ENCODE data around the gene HMG20A.

Gene HMG20A

DNA sequence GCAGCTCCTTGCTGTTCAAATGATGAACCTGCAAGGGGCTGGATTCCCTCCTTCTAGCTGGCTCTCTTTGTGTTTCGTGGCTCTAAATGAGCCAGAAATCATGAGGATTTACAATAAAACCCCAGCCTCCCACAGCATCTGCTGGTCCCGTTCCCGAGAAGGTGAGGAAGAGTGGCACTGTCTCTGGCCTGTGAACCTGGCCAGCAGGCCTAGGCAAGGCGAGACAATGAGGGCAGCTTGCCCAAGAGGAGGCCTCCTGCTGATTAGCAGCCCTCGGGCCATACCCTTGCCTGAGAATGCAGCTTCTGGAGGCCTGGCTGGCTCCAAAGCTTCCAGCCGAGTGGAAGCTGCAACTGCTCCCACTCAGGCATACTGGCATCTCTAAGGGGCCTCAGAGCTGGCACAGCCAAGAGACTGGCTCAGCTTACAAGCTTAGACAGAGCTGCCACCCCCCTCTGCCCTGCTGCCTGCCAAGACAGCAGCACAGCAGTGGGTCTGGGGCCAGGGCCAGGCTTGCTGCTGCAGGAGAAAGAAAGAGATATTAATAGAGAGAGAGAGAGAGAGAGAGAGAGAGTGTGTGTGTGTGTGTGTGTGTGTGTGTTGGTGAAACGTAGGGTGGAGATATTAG is 76.5 kb downstream of the HMG20A start:
- DNase-seq (ENCODE audit: low read depth in 2 of 3, low spot score in 1 of 3): no peak

GRCh38 chr15:77497942-77498361 is 77.3 kb downstream of the HMG20A start:
- no peak for DNase-seq (ENCODE audit: low read depth in 2 of 3, low spot score in 1 of 3)

- no peak for DNase-seq (ENCODE audit: low read depth in 2 of 3, low spot score in 1 of 3)
Measured at GRCh38 chr15:77499087-77499760, 78.5 kb downstream of the HMG20A start.

- no peak for DNase-seq (ENCODE audit: low read depth in 2 of 3, low spot score in 1 of 3)
Measured at GRCh38 chr15:77500989-77501388, 80.3 kb downstream of the HMG20A start.

GRCh38 chr15:77502379-77503095 is 81.8 kb downstream of the HMG20A start:
- no peak for DNase-seq (ENCODE audit: low read depth in 2 of 3, low spot score in 1 of 3)

DNA sequence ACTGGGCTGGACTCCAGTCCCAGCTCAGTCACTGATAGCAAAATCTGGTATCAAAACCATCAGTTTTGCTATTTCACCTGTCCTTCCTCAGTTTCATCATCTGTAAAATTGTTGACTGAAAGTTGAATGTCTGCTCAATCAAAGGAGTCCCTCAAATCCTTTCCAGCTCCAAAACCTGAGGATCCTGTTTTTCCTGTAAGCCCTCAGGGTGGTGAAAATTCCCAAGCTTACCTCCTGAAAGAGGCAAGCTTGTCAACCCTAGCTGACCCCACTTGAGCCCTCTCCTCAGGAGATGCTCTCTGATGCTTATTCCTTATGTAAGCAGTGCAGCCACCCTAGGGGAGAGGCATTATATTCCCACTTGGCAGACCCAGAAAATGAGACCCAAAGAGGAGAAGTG is 82.6 kb downstream of the HMG20A start:
- DNase-seq (ENCODE audit: low read depth in 2 of 3, low spot score in 1 of 3): no peak

DNA sequence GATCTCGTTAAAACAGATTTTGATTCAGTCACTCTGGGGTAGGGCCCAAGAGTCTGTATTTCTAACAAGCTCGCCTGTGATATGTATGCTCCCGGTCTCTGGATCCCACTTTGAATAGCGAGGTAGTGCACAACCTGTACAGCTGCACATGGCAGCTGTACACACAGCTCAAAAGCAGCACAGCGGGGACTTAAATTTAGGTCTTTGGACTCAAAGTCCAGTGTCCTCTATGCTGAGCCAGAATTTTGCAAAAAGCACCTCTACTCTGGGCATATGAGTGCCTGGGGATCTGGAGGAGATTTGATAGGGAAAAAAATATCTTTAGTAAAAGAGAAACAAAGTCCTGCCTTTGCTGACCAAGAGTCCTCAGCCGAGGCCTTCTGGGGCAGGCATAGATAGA is 83.1 kb downstream of the HMG20A start:
- DNase-seq (ENCODE audit: low read depth in 2 of 3, low spot score in 1 of 3): no peak

- no peak for DNase-seq (ENCODE audit: low read depth in 2 of 3, low spot score in 1 of 3)
Measured at GRCh38 chr15:77504306-77504705, 83.6 kb downstream of the HMG20A start.

DNA sequence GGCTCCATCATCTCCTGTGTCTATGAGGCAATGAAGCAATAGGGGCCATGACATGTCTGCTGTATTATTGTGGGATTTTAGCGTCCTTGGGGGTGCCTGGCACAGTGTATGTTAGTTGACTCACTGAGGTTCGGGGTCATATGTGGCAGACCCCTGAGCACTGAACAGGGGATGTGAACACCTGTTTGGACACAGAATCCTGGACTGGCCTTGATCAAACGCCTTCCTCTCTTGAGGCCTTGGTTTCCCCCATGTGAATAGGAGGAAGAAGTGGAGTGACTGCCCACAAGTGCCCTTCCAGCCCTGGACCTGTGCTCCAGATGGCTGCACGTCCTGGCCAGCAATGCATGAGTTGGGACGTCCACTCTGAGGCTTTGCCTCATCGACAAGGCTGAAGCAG is 84.2 kb downstream of the HMG20A start:
- no peak for DNase-seq (ENCODE audit: low read depth in 2 of 3, low spot score in 1 of 3)

DNA sequence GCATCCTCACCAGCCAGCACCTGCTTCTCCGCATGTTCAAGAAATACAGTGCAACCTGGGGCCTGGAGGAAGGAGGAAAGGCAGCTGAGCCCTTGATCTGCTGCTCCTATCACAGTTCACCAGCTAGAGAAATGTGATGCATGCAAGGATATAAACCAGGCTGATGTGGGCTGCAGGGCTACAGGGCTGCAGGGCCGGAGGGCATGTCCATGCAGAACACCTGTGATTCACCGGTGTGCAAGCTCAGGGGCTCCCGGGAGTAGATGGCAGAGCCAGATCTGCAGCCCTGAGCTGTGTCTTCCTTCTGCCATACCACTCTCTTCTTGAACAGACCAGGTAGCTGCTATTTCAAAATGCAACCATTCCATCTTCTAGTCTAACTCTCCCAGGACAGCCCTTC is 84.9 kb downstream of the HMG20A start:
- no peak for DNase-seq (ENCODE audit: low read depth in 2 of 3, low spot score in 1 of 3)

- no peak for DNase-seq (ENCODE audit: low read depth in 2 of 3, low spot score in 1 of 3)
Measured at GRCh38 chr15:77506311-77507142, 85.8 kb downstream of the HMG20A start.

GRCh38 chr15:77507143-77507897 is 86.6 kb downstream of the HMG20A start:
- DNase-seq (ENCODE audit: low read depth in 2 of 3, low spot score in 1 of 3): no peak

DNA sequence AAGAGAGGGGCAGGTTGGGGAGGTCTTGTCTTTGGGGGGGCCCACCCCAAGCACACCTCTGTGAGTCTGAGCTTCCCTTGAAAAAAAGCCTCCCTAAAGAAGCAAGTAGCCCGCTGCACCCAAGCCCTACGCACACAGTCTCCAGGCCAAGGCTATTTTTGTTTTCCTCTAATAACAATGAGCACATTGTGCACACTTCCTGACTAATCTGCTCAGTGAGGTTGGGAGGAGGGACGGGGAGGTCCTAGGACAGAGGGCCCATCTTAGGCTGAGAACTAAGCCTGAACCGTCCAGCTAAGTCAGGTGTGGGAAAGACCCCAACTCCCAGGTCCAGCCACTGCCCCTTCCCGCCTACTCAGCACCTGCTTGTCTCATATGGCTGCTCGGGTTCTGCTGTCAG is 87.2 kb downstream of the HMG20A start:
- DNase-seq (ENCODE audit: low read depth in 2 of 3, low spot score in 1 of 3): no peak

DNA sequence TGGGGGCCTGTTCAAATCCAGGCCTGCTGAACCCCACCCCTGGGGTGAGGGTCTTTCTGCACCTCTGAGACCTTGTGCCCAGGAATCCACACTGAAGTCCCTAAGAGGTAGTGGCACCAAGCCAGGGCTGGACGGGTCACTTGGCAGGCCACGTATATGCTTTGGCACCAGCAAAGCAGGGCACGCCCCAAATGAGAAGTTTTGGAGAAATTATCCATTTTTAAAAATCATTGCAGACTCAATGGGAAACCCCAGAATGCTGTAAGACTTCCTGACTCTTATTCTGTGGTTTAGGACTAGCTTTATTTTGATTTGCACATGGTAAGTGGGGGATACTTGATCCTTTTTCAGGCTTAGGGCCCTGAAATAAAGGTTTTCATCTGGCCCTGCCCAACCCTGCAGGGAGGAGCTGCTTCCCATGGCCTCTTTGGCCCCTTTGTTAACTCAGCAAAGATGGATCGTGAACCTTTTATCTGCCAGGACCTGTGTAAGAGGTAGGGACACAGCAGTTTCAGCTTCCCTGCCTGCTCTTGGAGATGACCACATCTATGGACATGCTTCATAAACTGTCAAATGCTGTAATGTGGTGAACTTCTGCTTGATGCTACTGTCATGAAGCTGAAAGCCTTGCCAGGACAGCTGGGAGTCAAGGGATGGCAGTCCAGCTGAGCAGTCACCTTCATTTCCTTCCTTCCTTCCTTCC is 88.0 kb downstream of the HMG20A start:
- no peak for DNase-seq (ENCODE audit: low read depth in 2 of 3, low spot score in 1 of 3)

GRCh38 chr15:77510066-77511057 is 89.7 kb downstream of the HMG20A start:
- no peak for DNase-seq (ENCODE audit: low read depth in 2 of 3, low spot score in 1 of 3)

- DNase-seq (ENCODE audit: low read depth in 2 of 3, low spot score in 1 of 3): no peak
Measured at GRCh38 chr15:77511869-77512268, 91.2 kb downstream of the HMG20A start.

GRCh38 chr15:77513226-77513625 is 92.5 kb downstream of the HMG20A start:
- DNase-seq (ENCODE audit: low read depth in 2 of 3, low spot score in 1 of 3): no peak

GRCh38 chr15:77514641-77515402 is 94.1 kb downstream of the HMG20A start:
- DNase-seq (ENCODE audit: low read depth in 2 of 3, low spot score in 1 of 3): no peak

Data from stimulated activated CD4-positive, alpha-beta T cell treated with anti-CD3 and anti-CD28 coated beads, Interleukin-12 subunit alpha, Interleukin-12 subunit beta, amount 100 ng/mL, for 48 hours (primary cell).